B cell (primary cell): ENCODE measurements around the gene DPP10. TPM values are rescaled to one million over a fixed set of nuclear protein-coding genes. Genes with fewer than 3 reads are reported as not detected.

ENCODE experiments used
- ATAC-seq: fragments of 200-7000 bp; cut with Tn5 transposase; one replicate; pipeline ENCODE4 v1.10.0; 2021; ENCODE audit warnings: low read depth, mild to moderate bottlenecking, moderate number of reproducible peaks, moderate library complexity
- CTCF ChIA-PET: fragments of 350-600 bp; sonication (Branson Sonifier 250); formaldehyde crosslinking; loops from one replicate; lab custom pipeline; 2021; ENCODE audit warnings: antibody characterized with exemption, inconsistent platforms; lab: Charles Lee
- POLR2A ChIA-PET: fragments of 350-600 bp; sonication (Branson Sonifier 250); formaldehyde crosslinking; loops from one replicate; lab custom pipeline; 2021; ENCODE audit warnings: antibody characterized with exemption; lab: Charles Lee
- DNase-seq: peaks from one replicate; pipeline ENCODE4 v3.0.0; 2013
- H2AFZ ChIP-seq: 2 replicates; pipeline ENCODE4 v1.6.1; 2012; ENCODE audit warnings: mild to moderate bottlenecking, low read depth, low read length; ENCODE audit not compliant: insufficient read depth, poor library complexity, severe bottlenecking
- H3K27ac ChIP-seq, 2 donors: 1 replicate in 1 of 2; 2 replicates in 1 of 2; pipeline ENCODE4 v1.5.1; 2012 to 2013; ENCODE audit warnings: low read length in 2 of 2, mild to moderate bottlenecking in 2 of 2, moderate library complexity in 1 of 2
- H3K27me3 ChIP-seq, 4 experiments: fragments of 200-600 bp in 1 of 4; sonication (generic) in 1 of 4; replicated peaks in 1 of 4; 1 replicate in 2 of 4; 2 replicates in 2 of 4; pipeline versions ENCODE4 v1.6.1 to v1.7.0; 2013 to 2016; ENCODE audit warnings: low read length in 3 of 4, mild to moderate bottlenecking in 2 of 4, mixed read lengths in 1 of 4, moderate library complexity in 1 of 4; ENCODE audit not compliant: insufficient read depth in 4 of 4, control insufficient read depth in 3 of 4; ENCODE audit errors: control extremely low read depth in 1 of 4
- H3K36me3 ChIP-seq, 2 experiments: replicated peaks in 1 of 2; 1 replicate in 1 of 2; 2 replicates in 1 of 2; pipeline versions ENCODE4 v1.6.1 to v1.7.1; 2013; ENCODE audit warnings: low read length in 1 of 2; ENCODE audit not compliant: insufficient read depth in 2 of 2, control insufficient read depth in 1 of 2; ENCODE audit errors: control extremely low read depth in 1 of 2, extremely low read depth in 1 of 2
- H3K4me1 ChIP-seq, 2 donors: fragments of 200-600 bp in 1 of 2; sonication (generic) in 1 of 2; 1 replicate in 1 of 2; 2 replicates in 1 of 2; pipeline versions ENCODE4 v1.5.1 to v1.6.1; 2013 to 2017; ENCODE audit warnings: low read length in 2 of 2; ENCODE audit not compliant: control insufficient read depth in 2 of 2, insufficient read depth in 2 of 2
- H3K4me2 ChIP-seq: replicated peaks from 2 replicates; pipeline ENCODE3; 2012; ENCODE audit warnings: mild to moderate bottlenecking, low read depth, low read length; ENCODE audit not compliant: poor library complexity, severe bottlenecking
- H3K4me3 ChIP-seq, 5 experiments: fragments of 200-600 bp in 1 of 5; sonication (generic) in 1 of 5; 1 replicate in 3 of 5; 2 replicates in 2 of 5; pipeline versions ENCODE4 v1.5.1 to v1.7.0; 2011 to 2016; ENCODE audit warnings: low read length in 4 of 5, mild to moderate bottlenecking in 4 of 5, low read depth in 2 of 5, control low read depth in 1 of 5, moderate library complexity in 1 of 5; ENCODE audit not compliant: insufficient read depth in 1 of 5; ENCODE audit errors: control extremely low read depth in 1 of 5, extremely low read depth in 1 of 5
- H3K79me2 ChIP-seq: fragments of 200-600 bp; sonication (generic); one replicate; pipeline ENCODE4 v1.6.0; 2016; ENCODE audit warnings: low read length; ENCODE audit not compliant: control insufficient read depth, insufficient read depth
- H3K9ac ChIP-seq: fragments of 200-600 bp; sonication (generic); 2 replicates; pipeline ENCODE4 v1.6.1; 2017; ENCODE audit warnings: mild to moderate bottlenecking, low read length, moderate library complexity
- H3K9me3 ChIP-seq, 3 donors: one replicate each; pipeline versions ENCODE4 v1.6.1 to v1.7.1; 2013; ENCODE audit warnings: low read length in 2 of 3; ENCODE audit not compliant: control insufficient read depth in 2 of 3, insufficient read depth in 1 of 3; ENCODE audit errors: control extremely low read depth in 1 of 3
- H4K20me1 ChIP-seq: 2 replicates; pipeline ENCODE4 v1.6.0; 2012; ENCODE audit warnings: mild to moderate bottlenecking, low read length; ENCODE audit not compliant: insufficient read depth, control insufficient read depth, poor library complexity, severe bottlenecking
- H3K27ac Mint-ChIP-seq: one replicate; pipeline ENCODE4 v1.8.0; 2021; ENCODE audit warnings: mixed read lengths
- H3K27me3 Mint-ChIP-seq: one replicate; pipeline ENCODE4 v1.8.0; 2021; ENCODE audit warnings: mixed read lengths
- H3K4me1 Mint-ChIP-seq: one replicate; pipeline ENCODE4 v1.8.0; 2021; ENCODE audit warnings: mixed read lengths
- H3K4me3 Mint-ChIP-seq: one replicate; pipeline ENCODE4 v1.8.0; 2021; ENCODE audit warnings: mixed read lengths
- H3K9me3 Mint-ChIP-seq: one replicate; pipeline ENCODE4 v1.8.0; 2022; ENCODE audit warnings: mixed read lengths; ENCODE audit not compliant: insufficient read depth
- CTCF ChIP-seq: fragments of 200-600 bp; IDR thresholded peaks from one replicate; pipeline ENCODE4 v1.8.0; 2022; ENCODE audit warnings: antibody characterized with exemption, mild to moderate bottlenecking
- EZH2 ChIP-seq: IDR thresholded peaks from 2 replicates; pipeline ENCODE4 v1.6.1; 2012; ENCODE audit warnings: borderline replicate concordance, low read depth, mild to moderate bottlenecking, moderate library complexity, low read length; ENCODE audit not compliant: insufficient read depth, poor library complexity, severe bottlenecking
- WGBS: methylation state at CpG from one replicate; pipeline ENCODE4 v1.1.5; 2013; ENCODE audit warnings: missing lambda C conversion rate; ENCODE audit not compliant: insufficient coverage; 5-methylcytosine and 5-hydroxymethylcytosine counted together
- intact Hi-C: fragments of 100-400 bp; cut with micrococcal nuclease; formaldehyde crosslinking; loops from one replicate; pipeline ENCODE4 v1.10.0; 2022
- polyA plus RNA-seq: library from polyadenylated mRNA; depleted of rRNA; stranded (reverse); fragments of >200 nt; gene quantifications from 2 replicates; pipeline ENCODE4 v1.2.3, GENCODE V29; 2012
- total RNA-seq, 2 donors: library from RNA; stranded (reverse); fragments of 120-200 nt in 1 of 2; gene quantifications; 1 replicate in 1 of 2; 2 replicates in 1 of 2; pipeline versions ENCODE4 v1.2.3 to v1.2.4, GENCODE V29; 2013 to 2022

The DPP10 gene
- total and polyA plus RNA-seq, 2 donors (not counting 1 experiment from before 2014, with no cell fraction given): not detected

GRCh38 chr2:115194623-115195022 lies 752.2 kb downstream of the DPP10 start:
- no peak for DNase-seq
- Mint-ChIP-seq H3K27me3 (no peaks in the 10 kb centered on the region), H3K4me3 (no peak overlapping the region), H3K27ac (no peak overlapping the region), H3K4me1 (no peaks in the 10 kb centered on the region), H3K9me3 (no peaks in the 10 kb centered on the region)
- no peaks in the 10 kb centered on the region for H3K36me3 ChIP-seq
- H3K4me1 ChIP-seq: no peaks in the 10 kb centered on the region
- TF ChIP-seq CTCF (no peak), EZH2 (no peak)
- no peak overlapping the region for H3K9ac ChIP-seq
- no peak for ATAC-seq
- ChIA-PET CTCF (no interaction called here), POLR2A (no interaction called here)
- H3K79me2 ChIP-seq: no peaks in the 10 kb centered on the region
- no peaks in the 10 kb centered on the region for H4K20me1 ChIP-seq
- H3K4me3 ChIP-seq: no peak overlapping the region
- H3K27me3 ChIP-seq: no peaks in the 10 kb centered on the region
- H3K4me2 ChIP-seq: no peak overlapping the region
- peaks cover 0 to 4% (median 0%) of the 10 kb centered on the region in 3 donors for H3K9me3 ChIP-seq
- WGBS: 94% methylated on average over 2 of the region's 6 CpGs
- intact Hi-C loops: no loop called here
- H3K27ac ChIP-seq: no peak overlapping the region
- no peak overlapping the region for H2AFZ ChIP-seq

GRCh38 chr2:115196587-115196986 lies 754.1 kb downstream of the DPP10 start:
- no peaks in the 10 kb centered on the region for H3K36me3 ChIP-seq
- H3K27ac ChIP-seq: no peak overlapping the region
- H3K79me2 ChIP-seq: no peaks in the 10 kb centered on the region
- no peak overlapping the region for H3K9ac ChIP-seq
- H3K4me1 Mint-ChIP-seq: no peaks in the 10 kb centered on the region
- no peak overlapping the region for H2AFZ ChIP-seq
- no peaks in the 10 kb centered on the region for H3K9me3 Mint-ChIP-seq
- intact Hi-C loops: no loop called here
- no peak overlapping the region for H3K4me3 Mint-ChIP-seq
- DNase-seq (no peak), ATAC-seq (no peak)
- ChIA-PET CTCF (no interaction called here), POLR2A (no interaction called here)
- no peak overlapping the region for H3K27ac Mint-ChIP-seq
- H3K9me3 ChIP-seq: no peaks in the 10 kb centered on the region
- H3K27me3 ChIP-seq: no peaks in the 10 kb centered on the region
- no peaks in the 10 kb centered on the region for H3K4me1 ChIP-seq
- no peak overlapping the region for H3K4me3 ChIP-seq
- no peak overlapping the region for H3K4me2 ChIP-seq
- TF ChIP-seq CTCF (no peak), EZH2 (no peak)
- H3K27me3 Mint-ChIP-seq: no peaks in the 10 kb centered on the region
- no peaks in the 10 kb centered on the region for H4K20me1 ChIP-seq
